HG03469 (cell line): ENCODE results near the gene HDAC4.

Experiments
- ATAC-seq: cut with Tn5 transposase; IDR thresholded peaks from one replicate; pipeline ENCODE4 v1.9.1; 2021; ENCODE audit warnings: mild to moderate bottlenecking, moderate library complexity, moderate number of reproducible peaks; ENCODE audit not compliant: unreplicated experiment

The HDAC4 gene

GRCh38 chr2:239329972-239330572 lies 70.7 kb downstream of the HDAC4 start:
- ATAC-seq = no peak

- no peak for ATAC-seq
These were observed 71.4 kb downstream of the HDAC4 start for GRCh38 chr2:239329284-239329971.

GRCh38 chr2:239328351-239329191 lies 72.2 kb downstream of the HDAC4 start:
- no peak for ATAC-seq

GRCh38 chr2:239327536-239328350 lies 73.1 kb downstream of the HDAC4 start:
- no peak for ATAC-seq

GRCh38 chr2:239326831-239327535 lies 73.8 kb downstream of the HDAC4 start:
- no peak for ATAC-seq

- no peak for ATAC-seq
These were observed 76.4 kb downstream of the HDAC4 start for GRCh38 chr2:239324456-239324855.

GRCh38 chr2:239323447-239323846 lies 77.4 kb downstream of the HDAC4 start:
- no peak for ATAC-seq

GRCh38 chr2:239322416-239323086 lies 78.3 kb downstream of the HDAC4 start:
- ATAC-seq = no peak

GRCh38 chr2:239321596-239322415 lies 79.0 kb downstream of the HDAC4 start:
- ATAC-seq = no peak

- ATAC-seq = no peak
These were observed 81.8 kb downstream of the HDAC4 start for GRCh38 chr2:239318790-239319661.

GRCh38 chr2:239318151-239318611 lies 82.6 kb downstream of the HDAC4 start:
- ATAC-seq = no peak

- ATAC-seq = no peak
These were observed 84.0 kb downstream of the HDAC4 start for GRCh38 chr2:239316562-239317465.

GRCh38 chr2:239315308-239315707 lies 85.5 kb downstream of the HDAC4 start:
- ATAC-seq = no peak

- no peak for ATAC-seq
These were observed 87.0 kb downstream of the HDAC4 start for GRCh38 chr2:239313776-239314175.

GRCh38 chr2:239312741-239313667 lies 87.8 kb downstream of the HDAC4 start:
- no peak for ATAC-seq

- ATAC-seq = no peak
These were observed 88.7 kb downstream of the HDAC4 start for GRCh38 chr2:239312081-239312511.
